B cell (primary cell): ENCODE measurements around the gene ZDHHC17. TPM values are rescaled to one million over a fixed set of nuclear protein-coding genes. Genes with fewer than 3 reads are reported as not detected.
A peak's percentile ranks its signal among the peaks of the same experiment; 100 is the strongest.

Experiments
- ATAC-seq: fragments of 200-7000 bp; cut with Tn5 transposase; one replicate; pipeline ENCODE4 v1.10.0; 2021; ENCODE audit warnings: low read depth, mild to moderate bottlenecking, moderate number of reproducible peaks, moderate library complexity
- CTCF ChIA-PET: fragments of 350-600 bp; sonication (Branson Sonifier 250); formaldehyde crosslinking; loops from one replicate; lab custom pipeline; 2021; ENCODE audit warnings: antibody characterized with exemption, inconsistent platforms; lab: Charles Lee
- POLR2A ChIA-PET: fragments of 350-600 bp; sonication (Branson Sonifier 250); formaldehyde crosslinking; loops from one replicate; lab custom pipeline; 2021; ENCODE audit warnings: antibody characterized with exemption; lab: Charles Lee
- DNase-seq: peaks from one replicate; pipeline ENCODE4 v3.0.0; 2013
- H2AFZ ChIP-seq: 2 replicates; pipeline ENCODE4 v1.6.1; 2012; ENCODE audit warnings: mild to moderate bottlenecking, low read depth, low read length; ENCODE audit not compliant: insufficient read depth, poor library complexity, severe bottlenecking
- H3K27ac ChIP-seq, 2 donors: 1 replicate in 1 of 2; 2 replicates in 1 of 2; pipeline ENCODE4 v1.5.1; 2012 to 2013; ENCODE audit warnings: low read length in 2 of 2, mild to moderate bottlenecking in 2 of 2, moderate library complexity in 1 of 2
- H3K27me3 ChIP-seq, 4 experiments: fragments of 200-600 bp in 1 of 4; sonication (generic) in 1 of 4; replicated peaks in 1 of 4; 1 replicate in 2 of 4; 2 replicates in 2 of 4; pipeline versions ENCODE4 v1.6.1 to v1.7.0; 2013 to 2016; ENCODE audit warnings: low read length in 3 of 4, mild to moderate bottlenecking in 2 of 4, mixed read lengths in 1 of 4, moderate library complexity in 1 of 4; ENCODE audit not compliant: insufficient read depth in 4 of 4, control insufficient read depth in 3 of 4; ENCODE audit errors: control extremely low read depth in 1 of 4
- H3K36me3 ChIP-seq, 2 experiments: replicated peaks in 1 of 2; 1 replicate in 1 of 2; 2 replicates in 1 of 2; pipeline versions ENCODE4 v1.6.1 to v1.7.1; 2013; ENCODE audit warnings: low read length in 1 of 2; ENCODE audit not compliant: insufficient read depth in 2 of 2, control insufficient read depth in 1 of 2; ENCODE audit errors: control extremely low read depth in 1 of 2, extremely low read depth in 1 of 2
- H3K4me1 ChIP-seq, 2 donors: fragments of 200-600 bp in 1 of 2; sonication (generic) in 1 of 2; 1 replicate in 1 of 2; 2 replicates in 1 of 2; pipeline versions ENCODE4 v1.5.1 to v1.6.1; 2013 to 2017; ENCODE audit warnings: low read length in 2 of 2; ENCODE audit not compliant: control insufficient read depth in 2 of 2, insufficient read depth in 2 of 2
- H3K4me2 ChIP-seq: replicated peaks from 2 replicates; pipeline ENCODE3; 2012; ENCODE audit warnings: mild to moderate bottlenecking, low read depth, low read length; ENCODE audit not compliant: poor library complexity, severe bottlenecking
- H3K4me3 ChIP-seq, 5 experiments: fragments of 200-600 bp in 1 of 5; sonication (generic) in 1 of 5; 1 replicate in 3 of 5; 2 replicates in 2 of 5; pipeline versions ENCODE4 v1.5.1 to v1.7.0; 2011 to 2016; ENCODE audit warnings: low read length in 4 of 5, mild to moderate bottlenecking in 4 of 5, low read depth in 2 of 5, control low read depth in 1 of 5, moderate library complexity in 1 of 5; ENCODE audit not compliant: insufficient read depth in 1 of 5; ENCODE audit errors: control extremely low read depth in 1 of 5, extremely low read depth in 1 of 5
- H3K79me2 ChIP-seq: fragments of 200-600 bp; sonication (generic); one replicate; pipeline ENCODE4 v1.6.0; 2016; ENCODE audit warnings: low read length; ENCODE audit not compliant: control insufficient read depth, insufficient read depth
- H3K9ac ChIP-seq: fragments of 200-600 bp; sonication (generic); 2 replicates; pipeline ENCODE4 v1.6.1; 2017; ENCODE audit warnings: mild to moderate bottlenecking, low read length, moderate library complexity
- H3K9me3 ChIP-seq, 3 donors: one replicate each; pipeline versions ENCODE4 v1.6.1 to v1.7.1; 2013; ENCODE audit warnings: low read length in 2 of 3; ENCODE audit not compliant: control insufficient read depth in 2 of 3, insufficient read depth in 1 of 3; ENCODE audit errors: control extremely low read depth in 1 of 3
- H4K20me1 ChIP-seq: 2 replicates; pipeline ENCODE4 v1.6.0; 2012; ENCODE audit warnings: mild to moderate bottlenecking, low read length; ENCODE audit not compliant: insufficient read depth, control insufficient read depth, poor library complexity, severe bottlenecking
- H3K27ac Mint-ChIP-seq: one replicate; pipeline ENCODE4 v1.8.0; 2021; ENCODE audit warnings: mixed read lengths
- H3K27me3 Mint-ChIP-seq: one replicate; pipeline ENCODE4 v1.8.0; 2021; ENCODE audit warnings: mixed read lengths
- H3K4me1 Mint-ChIP-seq: one replicate; pipeline ENCODE4 v1.8.0; 2021; ENCODE audit warnings: mixed read lengths
- H3K4me3 Mint-ChIP-seq: one replicate; pipeline ENCODE4 v1.8.0; 2021; ENCODE audit warnings: mixed read lengths
- H3K9me3 Mint-ChIP-seq: one replicate; pipeline ENCODE4 v1.8.0; 2022; ENCODE audit warnings: mixed read lengths; ENCODE audit not compliant: insufficient read depth
- CTCF ChIP-seq: fragments of 200-600 bp; IDR thresholded peaks from one replicate; pipeline ENCODE4 v1.8.0; 2022; ENCODE audit warnings: antibody characterized with exemption, mild to moderate bottlenecking
- EZH2 ChIP-seq: IDR thresholded peaks from 2 replicates; pipeline ENCODE4 v1.6.1; 2012; ENCODE audit warnings: borderline replicate concordance, low read depth, mild to moderate bottlenecking, moderate library complexity, low read length; ENCODE audit not compliant: insufficient read depth, poor library complexity, severe bottlenecking
- WGBS: methylation state at CpG from one replicate; pipeline ENCODE4 v1.1.5; 2013; ENCODE audit warnings: missing lambda C conversion rate; ENCODE audit not compliant: insufficient coverage; 5-methylcytosine and 5-hydroxymethylcytosine counted together
- intact Hi-C: fragments of 100-400 bp; cut with micrococcal nuclease; formaldehyde crosslinking; loops from one replicate; pipeline ENCODE4 v1.10.0; 2022
- polyA minus RNA-seq: library from RNA; depleted of rRNA, polyadenylated mRNA; stranded (reverse); fragments of >200 nt; gene quantifications from 2 replicates; pipeline ENCODE4 v1.2.3, GENCODE V29; 2012
- polyA plus RNA-seq: library from polyadenylated mRNA; depleted of rRNA; stranded (reverse); fragments of >200 nt; gene quantifications from 2 replicates; pipeline ENCODE4 v1.2.3, GENCODE V29; 2012
- total RNA-seq, 2 donors: library from RNA; stranded (reverse); fragments of 120-200 nt in 1 of 2; gene quantifications; 1 replicate in 1 of 2; 2 replicates in 1 of 2; pipeline versions ENCODE4 v1.2.3 to v1.2.4, GENCODE V29; 2013 to 2022

ZDHHC17 gene
- total RNA-seq, result 75.0 and 86.7 TPM in 2 replicates
- total RNA-seq (2013), result 81.5 TPM
- polyA plus RNA-seq, result 26.1 and 58.6 TPM in 2 replicates
- 60.5 and 89.0 TPM in 2 replicates for polyA minus RNA-seq

GRCh38 chr12:76763746-76764675 is at the start of gene ZDHHC17:
Gene ZDHHC17, plus strand, starts transcription at chr12:76764115. Its CDS starts 122 bp downstream, at chr12:76764237.
- ChIA-PET POLR2A (interaction anchor here (0.6 to 2.4 kb wide), 3 partner anchors 10 to 417 kb away, joined by 3 to 17 read pairs (median 6); no protein-coding TSS in a partner anchor), CTCF (interaction anchor here (0.9 to 2.4 kb wide), 5 partner anchors 8 to 143 kb away, joined by 4 to 13 read pairs (median 4); no protein-coding TSS in a partner anchor)
- no peaks in the 10 kb centered on the region for H3K27me3 ChIP-seq
- Mint-ChIP-seq H3K27me3 (no peaks in the 10 kb centered on the region), H3K27ac (peak within 1 kb of the TSS; percentile 99), H3K9me3 (no peaks in the 10 kb centered on the region), H3K4me1 (peaks cover 47% of the 10 kb centered on the region), H3K4me3 (peak within 1 kb of the TSS; percentile 99)
- ATAC-seq (peak; percentile 86), DNase-seq (peak; percentile 95)
- no peaks in the 10 kb centered on the region for H4K20me1 ChIP-seq
- H2AFZ ChIP-seq, result peak within 1 kb of the TSS; percentile 99
- peak within 1 kb of the TSS; percentile 89 for H3K4me2 ChIP-seq
- peak within 1 kb of the TSS; percentile 99 for H3K9ac ChIP-seq
- no peaks in the 10 kb centered on the region for H3K9me3 ChIP-seq
- 0% methylated on average over 86 of the region's 93 CpGs for WGBS
- H3K79me2 ChIP-seq, result peaks cover 56% of the 10 kb centered on the region
- no peaks in the 10 kb centered on the region for H3K36me3 ChIP-seq
- H3K4me1 ChIP-seq, result peaks cover 17 to 29% of the 10 kb centered on the region in 2 donors
- intact Hi-C loops, result loop anchor here (1.0 to 10.0 kb wide), 9 partner anchors 13 to 1373 kb away; partner anchors contain the start of genes BBS10, E2F7, GLIPR1 and GLIPR1L2
- TF ChIP-seq CTCF (no peak), EZH2 (no peak)
- H3K27ac ChIP-seq, result peak within 1 kb of the TSS; percentile 94 to 96
- H3K4me3 ChIP-seq, result peak within 1 kb of the TSS; percentile 82 to 94 (median 92)

GRCh38 chr12:76714415-76714814 is 49.5 kb upstream of the ZDHHC17 start:
- Mint-ChIP-seq H3K9me3 (no peaks in the 10 kb centered on the region), H3K27ac (no peak overlapping the region), H3K4me3 (no peak overlapping the region), H3K27me3 (peaks cover 12% of the 10 kb centered on the region), H3K4me1 (no peaks in the 10 kb centered on the region)
- Histone ChIP-seq H2AFZ (no peak overlapping the region), H3K4me3 (no peak overlapping the region), H3K79me2 (no peaks in the 10 kb centered on the region), H3K9ac (no peak overlapping the region), H3K9me3 (no peaks in the 10 kb centered on the region), H3K4me2 (no peak overlapping the region), H3K4me1 (no peaks in the 10 kb centered on the region), H3K27me3 (no peaks in the 10 kb centered on the region), H3K36me3 (no peaks in the 10 kb centered on the region), H3K27ac (no peak overlapping the region), H4K20me1 (no peaks in the 10 kb centered on the region)
- ATAC-seq, result no peak
- ChIA-PET POLR2A (no interaction called here), CTCF (no interaction called here)
- no peak for DNase-seq
- intact Hi-C loops, result no loop called here
- WGBS, result no CpG with 5 or more reads among the region's 1 CpG
- TF ChIP-seq CTCF (no peak), EZH2 (no peak)
